Lower leg skin (tissue), 3 donors: ENCODE data around the gene DLX2.

ENCODE experiments used
- POLR2A ChIP-seq, 2 donors: fragments of 450-650 bp; IDR thresholded peaks; one replicate each; pipeline ENCODE4 v1.6.1; 2016 to 2017; ENCODE audit warnings: antibody characterized with exemption in 2 of 2, mild to moderate bottlenecking in 1 of 2, moderate library complexity in 1 of 2
- TF ChIP-seq, protein P1 (sequence below), 3 donors: fragments of 450-650 bp; IDR thresholded peaks; one replicate each; pipeline ENCODE4 v1.5.1; 2016; ENCODE audit warnings: antibody characterized with exemption in 3 of 3, mild to moderate bottlenecking in 3 of 3, moderate library complexity in 2 of 3

- TF ChIP-seq, protein P1, sequence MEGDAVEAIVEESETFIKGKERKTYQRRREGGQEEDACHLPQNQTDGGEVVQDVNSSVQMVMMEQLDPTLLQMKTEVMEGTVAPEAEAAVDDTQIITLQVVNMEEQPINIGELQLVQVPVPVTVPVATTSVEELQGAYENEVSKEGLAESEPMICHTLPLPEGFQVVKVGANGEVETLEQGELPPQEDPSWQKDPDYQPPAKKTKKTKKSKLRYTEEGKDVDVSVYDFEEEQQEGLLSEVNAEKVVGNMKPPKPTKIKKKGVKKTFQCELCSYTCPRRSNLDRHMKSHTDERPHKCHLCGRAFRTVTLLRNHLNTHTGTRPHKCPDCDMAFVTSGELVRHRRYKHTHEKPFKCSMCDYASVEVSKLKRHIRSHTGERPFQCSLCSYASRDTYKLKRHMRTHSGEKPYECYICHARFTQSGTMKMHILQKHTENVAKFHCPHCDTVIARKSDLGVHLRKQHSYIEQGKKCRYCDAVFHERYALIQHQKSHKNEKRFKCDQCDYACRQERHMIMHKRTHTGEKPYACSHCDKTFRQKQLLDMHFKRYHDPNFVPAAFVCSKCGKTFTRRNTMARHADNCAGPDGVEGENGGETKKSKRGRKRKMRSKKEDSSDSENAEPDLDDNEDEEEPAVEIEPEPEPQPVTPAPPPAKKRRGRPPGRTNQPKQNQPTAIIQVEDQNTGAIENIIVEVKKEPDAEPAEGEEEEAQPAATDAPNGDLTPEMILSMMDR (IDR thresholded peaks at IDR 0.05): no peak
- no peak for TF ChIP-seq POLR2A (IDR thresholded peaks at IDR 0.05)
These were observed 26.7 kb upstream of the DLX2 start for GRCh38 chr2:172129404-172129803.
